IPS-11a (cell line): ENCODE measurements around the gene ANO7.
"Not testable (repeated sequence)": the region's sequence is repeated elsewhere in the genome, so short reads cannot be mapped to it uniquely, and the experiment has no call there.

Experiments used
- H3K4me3 ChIP-seq: one replicate; pipeline ENCODE4 v1.5.1; 2013; ENCODE audit warnings: low read depth, low read length, control low read depth

Gene ANO7

DNA sequence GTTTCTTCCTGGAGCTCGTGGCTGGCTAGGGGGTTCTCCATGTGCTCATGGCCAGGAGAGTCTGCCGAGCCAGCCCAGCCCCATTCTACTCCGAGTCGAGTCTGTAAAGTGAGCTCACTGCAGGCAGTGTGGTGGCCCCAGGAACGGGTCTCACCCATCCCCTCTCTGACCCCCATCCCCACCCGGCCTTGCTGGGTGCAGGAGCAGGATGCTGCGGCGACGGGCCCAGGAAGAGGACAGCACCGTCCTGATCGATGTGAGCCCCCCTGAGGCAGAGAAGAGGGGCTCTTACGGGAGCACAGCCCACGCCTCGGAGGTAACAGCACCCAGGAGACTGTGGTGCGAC, 1.4 kb downstream of the ANO7 start:
- H3K4me3 ChIP-seq, result no peak overlapping the region

DNA sequence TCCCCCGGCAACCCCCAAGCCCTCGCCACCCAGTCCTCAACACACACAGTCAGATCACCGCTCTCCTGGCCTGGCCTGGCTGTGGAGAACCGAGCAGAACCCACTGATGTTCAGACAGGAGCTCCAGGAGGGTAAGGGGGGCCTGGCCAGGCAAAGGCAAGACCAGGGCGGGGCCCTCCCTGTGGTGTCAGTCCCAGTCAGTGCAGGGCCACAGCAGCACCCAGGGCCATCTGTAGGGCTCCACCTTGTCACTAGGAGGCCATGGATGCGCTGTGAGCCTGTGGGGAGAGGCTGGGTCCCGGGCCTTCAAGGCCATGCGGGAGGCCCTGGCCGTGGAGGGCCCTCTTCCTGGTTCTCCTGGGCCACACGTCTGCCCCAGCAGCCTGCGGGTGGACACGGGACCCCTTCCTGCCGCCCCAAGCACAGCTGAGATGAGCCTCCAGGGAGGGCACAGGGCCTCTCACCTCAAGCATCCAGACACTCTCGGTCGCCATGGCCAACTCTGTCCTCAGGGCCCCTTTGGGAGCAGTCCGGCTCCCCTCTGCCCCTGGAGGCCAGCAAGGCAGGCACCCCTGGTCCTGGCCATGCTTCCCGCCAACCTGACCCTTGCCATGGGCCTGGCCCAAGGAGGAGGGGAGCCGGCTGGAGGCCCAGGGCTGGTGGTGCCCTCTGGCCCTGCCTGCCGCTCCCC, 2.0 kb downstream of the ANO7 start:
- no peak overlapping the region for H3K4me3 ChIP-seq

DNA sequence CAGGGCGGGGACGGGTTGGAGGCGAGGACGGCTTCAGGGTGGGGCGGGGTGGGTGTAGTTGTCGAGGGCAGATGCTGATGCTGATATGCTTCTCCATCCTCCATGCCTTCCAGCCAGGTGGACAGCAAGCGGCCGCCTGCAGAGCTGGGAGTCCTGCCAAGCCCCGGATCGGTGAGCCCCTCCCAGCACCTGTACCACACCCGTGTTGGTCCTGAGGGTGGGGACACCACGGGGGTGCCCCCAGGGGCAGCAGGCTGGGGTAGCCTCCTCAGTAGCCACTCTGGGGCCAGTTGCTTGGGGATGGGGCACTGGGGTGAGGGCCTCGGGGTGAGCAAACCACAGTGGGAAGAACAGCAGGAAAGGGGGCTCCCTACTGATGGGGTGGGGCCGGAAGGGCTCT, 2.6 kb downstream of the ANO7 start:
- no peak overlapping the region for H3K4me3 ChIP-seq

DNA sequence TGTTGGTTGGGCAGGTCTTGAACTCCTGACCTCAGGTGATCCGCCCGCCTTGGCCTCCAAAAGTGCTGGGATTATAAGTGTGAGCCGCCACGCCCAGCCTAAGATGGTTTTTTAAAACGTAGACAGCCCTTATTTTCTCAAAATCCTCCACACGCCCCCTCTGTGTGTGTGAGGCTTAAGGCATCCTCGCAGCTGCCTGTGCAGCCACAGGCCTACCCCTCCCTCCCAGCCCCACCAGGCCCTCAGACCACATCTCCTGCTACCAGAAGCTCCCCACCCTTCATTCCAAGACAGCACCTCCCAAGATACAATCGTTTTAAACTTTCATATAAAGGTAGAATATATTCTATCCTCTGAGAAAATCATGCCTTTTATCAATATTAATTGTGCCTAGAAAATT, 4.8 kb downstream of the ANO7 start:
- no peak overlapping the region for H3K4me3 ChIP-seq

DNA sequence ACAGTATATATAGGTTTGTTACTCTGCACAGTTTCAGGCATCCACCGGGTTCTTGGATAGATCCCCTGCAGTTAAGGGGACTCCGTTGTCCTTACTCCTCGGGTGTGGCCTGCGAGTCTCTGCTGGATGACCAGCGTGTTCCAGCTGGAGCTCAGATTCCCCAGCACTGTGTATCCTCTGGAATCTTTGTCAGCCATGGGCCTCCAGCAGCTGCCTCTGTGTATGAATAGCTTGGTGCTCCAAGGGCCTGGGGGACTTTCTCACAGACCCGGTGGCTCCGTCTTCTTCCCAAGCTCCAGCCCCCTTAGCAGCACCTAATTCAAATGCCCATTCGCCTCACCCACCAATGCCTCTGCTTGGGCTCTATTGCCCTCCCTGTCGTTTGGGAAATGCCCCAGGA, 6.3 kb downstream of the ANO7 start:
- H3K4me3 ChIP-seq, result no peak overlapping the region

DNA sequence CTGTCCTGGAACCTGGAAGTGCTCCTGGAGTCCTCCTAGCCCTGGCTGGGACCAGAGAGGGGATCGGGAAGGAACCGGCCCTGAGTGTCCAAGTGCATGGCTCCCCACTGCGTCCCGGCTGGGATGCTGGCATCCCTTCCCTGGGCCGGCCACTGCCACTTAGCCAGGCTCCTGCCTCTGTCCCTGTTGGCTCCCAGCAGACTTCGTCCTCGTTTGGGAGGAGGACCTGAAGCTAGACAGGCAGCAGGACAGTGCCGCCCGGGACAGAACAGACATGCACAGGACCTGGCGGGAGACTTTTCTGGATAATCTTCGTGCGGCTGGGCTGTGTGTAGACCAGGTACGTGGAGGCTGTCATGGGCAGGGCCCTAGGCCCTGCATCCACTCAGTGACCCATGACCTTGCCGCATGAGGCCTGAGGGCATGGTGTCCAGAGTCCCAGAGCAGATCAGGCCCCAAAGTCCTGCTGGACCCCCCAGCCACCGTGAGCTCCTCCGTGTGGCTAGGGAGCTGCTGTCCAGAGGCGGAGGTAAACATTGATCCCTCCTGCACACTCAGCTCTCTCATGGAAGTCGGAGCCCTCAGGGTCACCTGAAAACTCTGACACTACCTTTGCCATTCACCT, 7.1 kb downstream of the ANO7 start:
- H3K4me3 ChIP-seq, result no peak overlapping the region

DNA sequence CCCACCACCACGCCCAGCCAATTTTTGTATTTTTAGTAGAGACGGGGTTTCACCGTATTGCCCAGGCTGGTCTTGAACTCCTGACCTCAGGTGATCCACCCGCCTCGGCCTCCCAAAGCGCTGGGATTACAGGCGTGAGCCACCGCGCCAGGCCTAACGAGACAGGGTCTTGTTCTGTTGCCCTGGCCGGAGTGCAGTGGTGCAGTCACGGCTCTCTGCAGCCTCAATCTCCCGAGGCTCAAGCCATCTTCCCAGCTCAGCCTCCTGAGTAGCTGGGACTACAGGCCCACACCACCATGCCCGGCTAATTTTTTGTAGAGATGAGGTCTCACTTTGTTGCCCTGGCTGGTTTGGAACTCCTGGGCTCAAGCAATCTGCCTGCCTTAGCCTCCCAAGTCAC, 8.8 kb downstream of the ANO7 start:
- not testable (repeated sequence) for H3K4me3 ChIP-seq

DNA sequence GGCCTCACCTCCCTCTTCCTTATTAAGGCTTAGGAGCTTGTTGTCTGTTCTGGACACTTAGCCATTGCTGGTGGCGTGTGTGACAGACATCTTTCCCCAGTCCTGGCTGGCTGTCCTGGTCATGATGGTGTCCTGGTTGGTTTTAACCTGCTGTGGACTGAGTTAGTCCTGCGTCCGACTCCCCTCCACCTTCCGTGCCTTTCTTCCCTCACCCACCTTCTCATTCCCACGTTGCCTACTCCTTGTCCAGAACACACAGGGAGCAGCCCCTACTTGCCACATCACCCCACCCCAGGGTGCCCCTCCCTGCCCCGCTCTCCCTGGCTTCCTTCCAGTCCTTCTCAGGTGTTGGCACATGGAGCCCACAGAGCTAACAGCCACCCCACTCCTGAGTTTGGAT, 9.5 kb downstream of the ANO7 start:
- H3K4me3 ChIP-seq, result no peak overlapping the region

DNA sequence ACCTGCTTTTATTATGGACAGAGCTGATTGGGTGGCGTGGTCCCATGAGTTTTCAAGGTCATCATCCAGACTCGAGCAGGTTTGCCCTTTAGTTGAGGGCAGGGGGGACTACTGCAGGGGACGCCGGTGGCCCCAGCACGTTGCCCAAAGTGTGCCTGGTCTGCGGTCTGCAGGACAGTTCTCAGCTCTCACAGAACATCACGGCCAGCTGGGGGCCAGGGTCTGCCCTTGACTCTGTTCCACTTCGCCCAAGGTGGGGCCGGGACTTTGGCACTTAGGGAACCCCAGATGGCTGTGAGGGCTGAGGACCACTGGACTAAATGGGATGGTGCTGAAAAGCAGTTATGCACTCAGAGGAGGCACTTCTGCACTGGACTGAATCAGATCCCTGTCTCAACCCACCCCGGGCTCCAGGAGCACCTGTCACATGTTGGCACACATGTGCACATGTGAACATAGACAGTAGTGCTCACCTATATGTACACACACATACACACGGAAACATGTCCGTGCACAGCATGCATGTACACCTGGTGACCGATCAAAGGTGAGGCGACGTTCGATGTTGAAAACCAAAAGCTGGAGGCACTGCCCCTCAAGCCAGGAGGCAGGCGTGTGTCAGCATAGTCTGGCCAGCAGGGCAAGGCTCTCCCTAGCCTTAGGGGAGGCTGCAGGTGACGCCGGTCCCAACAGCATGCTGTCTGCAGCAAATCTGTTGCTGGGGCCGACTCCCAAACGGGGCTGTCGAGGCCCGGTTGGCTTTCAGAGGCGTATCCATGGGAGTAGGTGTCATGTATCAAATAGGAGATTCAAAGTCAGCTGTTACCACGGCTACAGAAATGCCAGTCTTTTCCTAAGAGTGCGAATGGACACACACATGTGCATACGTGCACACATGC, 10.2 kb downstream of the ANO7 start:
- no peak overlapping the region for H3K4me3 ChIP-seq

DNA sequence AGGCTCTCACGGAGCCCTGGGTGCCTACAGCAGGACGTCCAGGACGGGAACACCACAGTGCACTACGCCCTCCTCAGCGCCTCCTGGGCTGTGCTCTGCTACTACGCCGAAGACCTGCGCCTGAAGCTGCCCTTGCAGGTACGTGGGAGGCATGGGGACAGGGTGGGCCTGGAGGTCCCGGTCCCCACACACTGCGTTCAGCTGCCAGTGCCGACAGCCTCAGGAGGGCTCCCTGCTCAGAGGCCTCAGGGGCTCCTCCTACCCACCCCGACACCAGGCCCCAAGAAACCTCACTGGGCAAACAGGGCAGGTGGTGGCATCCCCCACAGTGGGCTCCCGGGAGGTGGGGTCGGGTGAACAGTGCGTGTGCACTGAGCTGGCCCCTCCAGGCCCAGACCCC, 10.8 kb downstream of the ANO7 start:
- H3K4me3 ChIP-seq, result no peak overlapping the region

DNA sequence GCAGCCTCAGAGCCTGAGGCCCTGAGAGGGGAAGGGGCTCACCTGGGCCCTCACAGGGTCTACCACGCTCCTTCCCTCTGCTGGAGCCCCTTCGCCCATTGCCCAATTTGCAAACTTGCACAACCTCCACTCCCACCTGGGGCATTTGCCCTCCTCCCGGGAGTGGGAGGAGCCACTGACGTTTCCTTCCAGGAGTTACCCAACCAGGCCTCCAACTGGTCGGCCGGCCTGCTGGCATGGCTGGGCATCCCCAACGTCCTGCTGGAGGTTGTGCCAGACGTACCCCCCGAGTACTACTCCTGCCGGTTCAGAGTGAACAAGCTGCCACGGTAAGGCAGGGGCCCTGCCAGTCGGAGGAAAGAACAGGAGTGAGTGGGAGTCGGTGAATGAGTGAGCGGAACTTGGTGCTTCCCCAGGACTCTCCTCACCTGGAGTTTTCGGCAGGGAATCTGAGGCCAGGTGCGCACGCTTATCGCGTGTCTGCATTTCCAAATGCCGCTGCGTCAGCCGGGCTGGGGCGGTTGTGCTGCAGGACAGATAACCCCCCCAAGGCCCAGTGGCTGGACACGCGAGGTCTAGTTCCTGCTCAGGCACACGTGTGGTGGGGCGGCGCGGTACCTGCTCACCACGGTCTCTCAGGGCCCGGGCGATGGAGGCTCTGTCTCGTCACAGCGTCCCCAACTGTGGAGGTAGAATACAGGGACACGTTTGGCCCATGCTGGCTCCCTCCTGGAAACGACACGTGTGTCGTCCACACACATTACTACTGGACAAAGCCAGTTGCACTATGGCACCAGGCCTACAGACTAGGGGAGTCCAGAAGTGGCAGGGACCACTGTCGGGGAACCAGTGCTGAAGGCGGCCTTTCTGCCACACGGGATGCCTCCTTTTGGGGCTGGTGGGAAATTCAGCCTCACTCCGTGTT, 11.7 kb downstream of the ANO7 start:
- no peak overlapping the region for H3K4me3 ChIP-seq

DNA sequence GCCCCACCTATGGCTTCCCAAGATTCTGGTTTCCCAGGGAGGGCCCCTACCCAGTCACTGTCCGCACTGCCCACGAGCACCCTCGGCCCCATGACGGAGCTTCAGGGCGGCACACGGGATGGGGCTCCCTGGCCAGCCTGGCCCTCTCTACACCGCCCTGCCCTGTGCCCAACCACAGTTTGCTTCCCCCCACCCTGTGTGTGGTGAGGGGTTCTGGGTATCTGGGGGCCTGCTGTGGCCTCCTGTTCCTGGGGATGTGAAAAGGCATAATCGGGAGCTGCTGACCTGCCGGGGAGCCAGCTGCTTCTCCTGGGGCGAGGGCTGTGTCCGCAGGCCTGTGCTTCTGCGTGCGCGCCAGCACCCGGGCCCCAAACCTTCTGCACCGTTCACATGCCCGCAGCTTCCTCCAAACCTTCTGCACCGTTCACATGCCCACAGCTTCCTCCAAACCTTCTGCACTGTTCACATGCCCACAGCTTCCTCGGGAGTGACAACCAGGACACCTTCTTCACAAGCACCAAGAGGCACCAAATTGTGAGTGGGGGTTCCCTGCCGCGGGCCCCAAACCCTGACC, 12.4 kb downstream of the ANO7 start:
- no peak overlapping the region for H3K4me3 ChIP-seq

DNA sequence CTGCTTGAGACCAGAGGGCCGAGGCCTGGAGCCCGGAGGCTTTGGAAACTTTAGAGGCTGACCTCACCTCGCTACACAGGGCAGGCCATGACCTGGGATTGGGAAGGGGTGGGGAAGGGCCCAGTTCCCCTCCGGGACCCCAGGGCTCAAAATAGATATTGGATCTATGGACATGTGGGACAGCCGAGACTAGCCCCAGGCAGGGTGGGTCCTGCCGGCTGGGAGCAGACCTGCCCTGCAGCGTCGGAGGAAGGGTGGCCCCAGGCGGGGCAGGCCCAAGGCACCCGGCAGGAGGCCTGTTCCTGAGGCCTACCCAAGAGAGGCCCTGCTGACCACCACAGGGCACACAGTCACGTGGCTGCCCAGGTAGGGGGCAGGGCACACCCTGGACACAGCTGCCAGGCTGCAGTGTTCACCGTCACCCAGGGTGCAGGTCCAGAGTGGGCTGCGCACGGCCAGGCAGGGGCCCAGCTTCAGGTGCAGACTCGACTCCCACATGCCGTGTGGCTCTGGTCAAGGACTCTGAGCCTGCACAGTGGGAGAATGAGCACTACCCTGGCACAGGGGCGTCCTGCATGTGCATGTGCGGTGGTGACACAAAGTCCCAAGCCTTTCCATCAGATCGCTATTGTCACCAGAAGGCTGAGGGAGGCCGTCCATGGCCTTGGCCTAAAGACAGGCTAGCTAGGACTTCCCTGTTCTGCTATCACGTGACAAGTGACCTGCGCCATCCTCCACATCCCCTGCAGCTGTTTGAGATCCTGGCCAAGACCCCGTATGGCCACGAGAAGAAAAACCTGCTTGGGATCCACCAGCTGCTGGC, 13.2 kb downstream of the ANO7 start:
- no peak overlapping the region for H3K4me3 ChIP-seq

DNA sequence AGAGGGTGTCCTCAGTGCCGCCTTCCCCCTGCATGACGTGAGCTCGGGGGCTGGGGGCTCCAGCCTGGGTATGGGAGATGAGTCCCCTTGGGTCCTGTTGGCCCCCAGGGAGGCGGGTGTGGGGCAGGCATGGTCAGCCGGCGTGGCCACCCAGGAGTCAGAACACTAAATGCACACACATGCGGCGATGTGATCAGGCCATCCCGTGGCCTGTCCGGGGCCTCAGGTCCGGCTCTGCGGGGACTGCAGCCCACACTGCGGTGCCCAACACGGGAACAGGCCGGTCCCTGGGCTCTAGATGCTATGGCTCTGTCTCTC, 13.8 kb downstream of the ANO7 start:
- H3K4me3 ChIP-seq, result no peak overlapping the region

DNA sequence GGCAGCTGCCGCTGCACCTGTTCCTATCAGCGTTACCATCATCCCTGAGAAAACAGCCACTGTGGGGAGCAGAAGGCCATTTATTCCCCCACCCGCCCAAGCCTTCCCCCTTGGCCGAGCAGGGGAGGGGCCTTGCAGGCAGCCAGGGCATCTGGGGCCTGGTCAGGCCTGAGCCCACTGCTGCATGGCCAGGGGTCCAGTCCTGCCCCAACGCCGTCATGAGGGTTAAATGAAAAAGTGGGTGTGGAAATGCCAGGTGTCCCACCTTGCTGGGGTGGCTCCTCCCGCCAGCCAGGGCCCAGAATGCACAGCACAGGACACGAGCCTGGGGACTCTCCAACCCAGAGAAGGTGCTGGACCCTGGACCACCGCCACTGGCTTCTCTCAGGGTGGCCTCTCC, 14.2 kb downstream of the ANO7 start:
- no peak overlapping the region for H3K4me3 ChIP-seq

DNA sequence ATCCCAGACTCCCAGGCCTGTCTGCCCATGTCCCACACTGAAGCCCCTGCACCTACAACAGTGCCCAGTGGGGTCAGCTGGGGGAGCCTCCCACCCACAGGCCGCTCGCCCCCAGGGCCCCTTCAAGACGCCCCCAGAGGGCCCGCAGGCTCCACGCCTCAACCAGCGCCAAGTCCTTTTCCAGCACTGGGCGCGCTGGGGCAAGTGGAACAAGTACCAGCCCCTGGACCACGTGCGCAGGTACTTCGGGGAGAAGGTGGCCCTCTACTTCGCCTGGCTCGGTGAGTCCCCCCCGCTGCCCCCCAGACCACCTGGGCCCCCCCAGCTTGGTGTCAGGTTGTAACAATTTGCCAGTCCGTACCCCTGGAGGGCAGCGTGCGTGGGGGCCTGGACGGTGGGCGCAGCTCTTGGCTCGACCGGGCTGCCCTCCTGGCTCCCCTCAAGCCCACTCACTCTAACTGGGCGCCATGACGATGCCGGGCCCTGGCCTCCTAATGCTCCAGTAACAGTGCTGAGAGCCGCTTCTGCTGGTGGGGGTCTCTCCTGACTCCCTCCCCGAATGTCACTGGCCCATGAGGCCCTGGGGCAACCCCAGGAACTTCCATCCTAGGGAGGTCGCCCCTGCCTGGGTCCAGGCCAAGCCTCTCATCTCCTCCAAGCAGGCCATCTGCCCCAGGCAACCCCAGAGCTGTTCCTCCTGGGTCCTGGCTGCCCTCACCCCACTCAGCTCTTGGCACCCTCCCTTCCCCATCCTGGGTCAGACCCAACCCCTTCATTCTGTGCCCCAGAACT, 14.9 kb downstream of the ANO7 start:
- H3K4me3 ChIP-seq, result no peak overlapping the region

DNA sequence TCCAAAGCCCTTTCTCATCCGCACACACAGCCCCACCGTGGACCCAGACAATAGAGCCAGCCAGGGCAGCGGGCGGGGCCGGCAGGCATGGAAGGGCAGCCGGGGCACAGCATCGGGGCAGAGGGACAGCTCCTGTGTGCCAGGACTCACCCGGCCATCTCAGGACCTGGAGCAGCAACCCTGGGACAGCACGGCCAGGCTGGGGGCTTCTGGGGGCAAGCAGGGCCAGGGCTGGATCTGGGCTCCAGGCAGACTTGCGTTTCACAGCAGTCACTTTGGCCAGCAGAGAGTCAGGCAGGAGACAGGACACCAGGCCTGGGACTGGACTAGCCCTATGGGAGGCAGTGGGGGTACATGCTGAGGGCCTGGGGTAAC, 15.5 kb downstream of the ANO7 start:
- no peak overlapping the region for H3K4me3 ChIP-seq

DNA sequence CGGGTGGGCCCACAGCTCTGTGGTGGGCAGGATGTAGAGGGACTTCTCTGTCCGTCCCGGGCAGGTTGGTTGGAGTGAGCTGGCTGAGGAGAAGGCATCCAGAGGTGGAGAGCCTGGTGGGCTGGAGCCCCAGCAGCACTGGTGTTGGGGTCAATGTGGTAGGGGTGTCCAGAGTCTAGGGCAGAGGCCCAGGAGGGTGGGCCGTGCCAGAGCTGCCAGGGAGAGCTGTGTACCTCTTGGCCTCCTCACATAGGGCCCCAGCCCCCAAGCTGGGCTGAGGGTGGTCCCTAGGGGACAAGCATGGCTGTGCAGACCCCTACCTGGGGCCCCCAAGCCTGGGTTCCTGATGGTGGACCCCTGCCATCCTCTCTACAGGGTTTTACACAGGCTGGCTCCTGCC, 16.0 kb downstream of the ANO7 start:
- no peak overlapping the region for H3K4me3 ChIP-seq

DNA sequence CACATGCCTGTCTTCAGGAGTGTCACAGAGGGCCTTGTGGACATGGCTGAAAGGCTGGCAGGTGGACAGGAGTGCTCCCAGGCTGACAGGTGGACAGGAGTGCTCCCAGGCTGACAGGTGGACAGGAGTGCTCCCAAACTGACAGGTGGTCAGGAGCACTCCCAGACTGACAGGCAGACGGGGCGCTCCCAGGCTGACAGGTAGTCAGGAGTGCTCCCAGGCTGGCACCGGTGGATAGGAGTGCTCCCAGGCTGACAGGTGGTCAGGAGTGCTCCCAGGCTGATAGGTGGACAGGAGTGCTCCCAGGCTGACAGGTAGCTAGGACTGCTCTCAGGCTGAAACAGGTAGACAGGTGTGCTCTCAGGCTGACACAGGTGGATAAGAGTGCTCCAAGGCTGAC, 16.6 kb downstream of the ANO7 start:
- H3K4me3 ChIP-seq, result no peak overlapping the region
